Osteocyte (in vitro differentiated cells): ENCODE data around the gene FBXO46. TPM values are rescaled to one million over a fixed set of nuclear protein-coding genes. Genes with fewer than 3 reads are reported as not detected.

Source experiments
- DNase-seq: peaks from one replicate; pipeline ENCODE4 v3.0.0; 2021; ENCODE audit warnings: mixed read lengths; ENCODE audit not compliant: unreplicated experiment; ENCODE audit errors: extremely low spot score
- H3K27ac Mint-ChIP-seq: one replicate; pipeline ENCODE4 v1.8.0; 2021; ENCODE audit warnings: mild to moderate bottlenecking, mixed read lengths; ENCODE audit not compliant: unreplicated experiment
- H3K27me3 Mint-ChIP-seq: one replicate; pipeline ENCODE4 v1.8.0; 2021; ENCODE audit warnings: mixed read lengths; ENCODE audit not compliant: unreplicated experiment
- H3K36me3 Mint-ChIP-seq: one replicate; pipeline ENCODE4 v1.8.0; 2021; ENCODE audit warnings: mixed read lengths; ENCODE audit not compliant: unreplicated experiment
- H3K4me1 Mint-ChIP-seq: one replicate; pipeline ENCODE4 v1.8.0; 2021; ENCODE audit warnings: mixed read lengths; ENCODE audit not compliant: unreplicated experiment
- H3K4me3 Mint-ChIP-seq: one replicate; pipeline ENCODE4 v1.8.0; 2021; ENCODE audit warnings: mild to moderate bottlenecking, moderate library complexity, mixed read lengths; ENCODE audit not compliant: unreplicated experiment
- H3K9me3 Mint-ChIP-seq: one replicate; pipeline ENCODE4 v1.8.0; 2021; ENCODE audit warnings: mixed read lengths; ENCODE audit not compliant: unreplicated experiment
- total RNA-seq: library from RNA; stranded (reverse); gene quantifications from 2 replicates; pipeline ENCODE4 v1.2.1, GENCODE V29; 2021
- TF ChIP-seq, protein P1 (sequence below): fragments of 200-600 bp; sonication (generic); IDR thresholded peaks from 2 replicates; pipeline ENCODE4 v1.5.0; 2021; ENCODE audit warnings: antibody characterized with exemption, mild to moderate bottlenecking, moderate library complexity

Gene FBXO46
- total RNA-seq, 1 donor from 2014 or later: 18.3 TPM

- Mint-ChIP-seq H3K36me3 (peaks cover 18% of the 10 kb centered on the region), H3K27me3 (no peaks in the 10 kb centered on the region), H3K4me1 (peaks cover 13% of the 10 kb centered on the region), H3K4me3 (no peak overlapping the region), H3K27ac (peak overlapping the region; percentile 41), H3K9me3 (no peaks in the 10 kb centered on the region)
- TF ChIP-seq, protein P1, sequence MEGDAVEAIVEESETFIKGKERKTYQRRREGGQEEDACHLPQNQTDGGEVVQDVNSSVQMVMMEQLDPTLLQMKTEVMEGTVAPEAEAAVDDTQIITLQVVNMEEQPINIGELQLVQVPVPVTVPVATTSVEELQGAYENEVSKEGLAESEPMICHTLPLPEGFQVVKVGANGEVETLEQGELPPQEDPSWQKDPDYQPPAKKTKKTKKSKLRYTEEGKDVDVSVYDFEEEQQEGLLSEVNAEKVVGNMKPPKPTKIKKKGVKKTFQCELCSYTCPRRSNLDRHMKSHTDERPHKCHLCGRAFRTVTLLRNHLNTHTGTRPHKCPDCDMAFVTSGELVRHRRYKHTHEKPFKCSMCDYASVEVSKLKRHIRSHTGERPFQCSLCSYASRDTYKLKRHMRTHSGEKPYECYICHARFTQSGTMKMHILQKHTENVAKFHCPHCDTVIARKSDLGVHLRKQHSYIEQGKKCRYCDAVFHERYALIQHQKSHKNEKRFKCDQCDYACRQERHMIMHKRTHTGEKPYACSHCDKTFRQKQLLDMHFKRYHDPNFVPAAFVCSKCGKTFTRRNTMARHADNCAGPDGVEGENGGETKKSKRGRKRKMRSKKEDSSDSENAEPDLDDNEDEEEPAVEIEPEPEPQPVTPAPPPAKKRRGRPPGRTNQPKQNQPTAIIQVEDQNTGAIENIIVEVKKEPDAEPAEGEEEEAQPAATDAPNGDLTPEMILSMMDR: no peak
- DNase-seq: no peak
These were observed 41.6 kb upstream of the FBXO46 start for GRCh38 chr19:45772130-45772840.

DNA sequence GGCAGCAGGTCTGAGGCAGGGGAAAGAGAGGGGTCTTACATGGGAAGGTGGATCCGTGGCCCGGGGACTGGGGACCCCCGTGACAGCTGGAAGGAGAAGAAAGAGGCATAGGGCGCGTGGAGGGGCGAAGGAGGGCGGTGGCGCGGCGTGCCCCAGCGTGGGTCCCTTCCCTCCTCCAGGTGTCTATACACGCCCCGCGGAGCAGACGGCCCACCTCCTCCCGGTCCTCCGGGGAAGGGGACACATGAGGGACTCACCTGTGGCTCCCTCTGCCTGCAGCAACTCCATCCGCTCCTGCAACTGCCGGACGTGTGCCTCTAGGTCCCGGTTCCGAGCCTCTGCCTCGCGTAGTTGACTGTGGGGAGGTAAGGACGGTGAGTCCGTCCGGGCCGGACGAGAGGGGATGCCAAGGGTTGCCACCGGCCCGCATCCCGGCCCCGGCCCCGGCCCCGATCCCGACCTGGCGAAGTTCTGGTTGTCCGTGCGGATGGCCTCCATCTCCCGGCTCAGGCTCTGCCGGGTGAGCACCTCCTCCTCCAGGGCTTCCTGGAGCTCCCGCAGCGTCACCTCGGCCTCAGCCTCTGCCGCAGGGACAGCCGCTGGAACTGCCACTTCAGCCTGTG, 40.7 kb upstream of the FBXO46 start:
- Mint-ChIP-seq H3K27me3 (no peaks in the 10 kb centered on the region), H3K4me3 (peak overlapping the region; percentile 44), H3K27ac (peak overlapping the region; percentile 93), H3K36me3 (peaks cover 14% of the 10 kb centered on the region), H3K9me3 (no peaks in the 10 kb centered on the region), H3K4me1 (peaks cover 16% of the 10 kb centered on the region)
- TF ChIP-seq, protein P1: no peak
- DNase-seq: no peak

- DNase-seq: peak; percentile 99
- H3K27me3 Mint-ChIP-seq: no peaks in the 10 kb centered on the region
- H3K4me1 Mint-ChIP-seq: peaks cover 20% of the 10 kb centered on the region
- H3K27ac Mint-ChIP-seq: peak overlapping the region; percentile 98
- no peaks in the 10 kb centered on the region for H3K9me3 Mint-ChIP-seq
- peak overlapping the region; percentile 94 for H3K4me3 Mint-ChIP-seq
- TF ChIP-seq, protein P1: peak; percentile 97
- H3K36me3 Mint-ChIP-seq: peaks cover 14% of the 10 kb centered on the region
These were observed 39.8 kb upstream of the FBXO46 start for GRCh38 chr19:45770192-45771101.

- no peak for DNase-seq
- H3K4me3 Mint-ChIP-seq: peak overlapping the region; percentile 94
- H3K9me3 Mint-ChIP-seq: no peaks in the 10 kb centered on the region
- H3K4me1 Mint-ChIP-seq: peaks cover 27% of the 10 kb centered on the region
- TF ChIP-seq, protein P1: no peak
- H3K27me3 Mint-ChIP-seq: no peaks in the 10 kb centered on the region
- H3K36me3 Mint-ChIP-seq: peaks cover 14% of the 10 kb centered on the region
- peak overlapping the region; percentile 98 for H3K27ac Mint-ChIP-seq
These were observed 39.1 kb upstream of the FBXO46 start for GRCh38 chr19:45769821-45770191.
